ENCODE data around the gene PRKN. TPM values are rescaled to one million over a fixed set of nuclear protein-coding genes. Genes with fewer than 3 reads are reported as not detected.

The PRKN gene
- total and polyA plus RNA-seq, 2 experiments from 2014 or later = 1.2 to 2.3 TPM

GRCh38 chr6:162211022-162211421 is 516.5 kb downstream of the PRKN start:
- H3K4me1 ChIP-seq (ENCODE audit: insufficient read depth) = no peaks in the 10 kb centered on the region
- no peaks in the 10 kb centered on the region for H3K79me2 ChIP-seq (ENCODE audit: insufficient read depth)
- 48 to 57% methylated on average over 3 of the region's 3 CpGs for WGBS, 2 experiments (ENCODE audit: low coverage in 1 of 2, low lambda C conversion rate in 2 of 2, missing lambda C conversion rate in 2 of 2)
- DNase-seq = no peak
- no peaks in the 10 kb centered on the region for H3K9me3 ChIP-seq (ENCODE audit: low read depth)
- no peak for TF ChIP-seq EZH2phosphoT487 (IDR thresholded peaks at IDR 0.05; ENCODE audit: insufficient read depth, low read depth)
- TF ChIP-seq EZH2 (IDR thresholded peaks at IDR 0.05; ENCODE audit: insufficient read depth, poor library complexity, severe bottlenecking) = no peak
- in situ Hi-C loops (cut with MboI) = no loop called here
- no peak overlapping the region for H2AFZ ChIP-seq
- no peaks in the 10 kb centered on the region for H3F3A ChIP-seq (ENCODE audit: insufficient read depth)
- H3K27ac ChIP-seq = no peak overlapping the region
- no peaks in the 10 kb centered on the region for H3K27me3 ChIP-seq (replicated peaks; ENCODE audit: insufficient read depth)
- H3K9ac ChIP-seq = no peak overlapping the region
- no peak overlapping the region for H3K4me3 ChIP-seq
- no peaks in the 10 kb centered on the region for H4K20me1 ChIP-seq (ENCODE audit: insufficient read depth)
- no peak overlapping the region for H3K4me2 ChIP-seq (ENCODE audit: unreplicated experiment)
- H3K36me3 ChIP-seq (ENCODE audit: low read depth) = no peaks in the 10 kb centered on the region
- H3K9me2 ChIP-seq (ENCODE audit: insufficient read depth) = no peaks in the 10 kb centered on the region

DNA sequence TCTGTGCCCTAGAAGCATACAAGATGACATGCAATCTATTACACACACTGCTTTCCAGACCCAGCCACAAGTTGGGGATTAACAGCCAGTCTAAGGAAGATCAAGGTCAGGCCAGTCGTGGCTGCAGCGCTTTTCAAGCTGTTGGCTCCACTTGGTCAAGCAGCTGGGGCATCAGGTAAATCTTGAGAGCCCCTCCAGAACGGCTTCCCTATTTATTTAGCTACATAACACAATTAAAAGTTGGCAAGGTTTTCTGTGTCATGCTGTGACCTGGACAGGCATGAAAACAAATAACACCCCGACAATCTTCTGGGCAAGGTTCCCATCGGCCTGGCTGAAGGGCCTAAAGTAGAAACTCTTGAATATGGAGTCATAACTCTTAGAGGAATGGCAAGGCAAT is 524.3 kb downstream of the PRKN start:
- no peaks in the 10 kb centered on the region for H3K36me3 ChIP-seq (ENCODE audit: low read depth)
- 71 to 76% methylated on average over 5 of the region's 5 CpGs for WGBS, 2 experiments (ENCODE audit: low coverage in 1 of 2, low lambda C conversion rate in 2 of 2, missing lambda C conversion rate in 2 of 2)
- H3K4me2 ChIP-seq (ENCODE audit: unreplicated experiment) = no peak overlapping the region
- no peak overlapping the region for H3K9ac ChIP-seq
- H3K27me3 ChIP-seq (replicated peaks; ENCODE audit: insufficient read depth) = no peaks in the 10 kb centered on the region
- no peaks in the 10 kb centered on the region for H3K79me2 ChIP-seq (ENCODE audit: insufficient read depth)
- no peaks in the 10 kb centered on the region for H3F3A ChIP-seq (ENCODE audit: insufficient read depth)
- H3K27ac ChIP-seq = no peak overlapping the region
- no peak overlapping the region for H2AFZ ChIP-seq
- no peak for DNase-seq
- H3K9me2 ChIP-seq (ENCODE audit: insufficient read depth) = no peaks in the 10 kb centered on the region
- TF ChIP-seq EZH2phosphoT487 (IDR thresholded peaks at IDR 0.05; ENCODE audit: insufficient read depth, low read depth) = no peak
- no peak for TF ChIP-seq EZH2 (IDR thresholded peaks at IDR 0.05; ENCODE audit: insufficient read depth, poor library complexity, severe bottlenecking)
- no peaks in the 10 kb centered on the region for H4K20me1 ChIP-seq (ENCODE audit: insufficient read depth)
- no peaks in the 10 kb centered on the region for H3K4me1 ChIP-seq (ENCODE audit: insufficient read depth)
- no peaks in the 10 kb centered on the region for H3K9me3 ChIP-seq (ENCODE audit: low read depth)
- no peak overlapping the region for H3K4me3 ChIP-seq
- in situ Hi-C loops (cut with MboI) = no loop called here

DNA sequence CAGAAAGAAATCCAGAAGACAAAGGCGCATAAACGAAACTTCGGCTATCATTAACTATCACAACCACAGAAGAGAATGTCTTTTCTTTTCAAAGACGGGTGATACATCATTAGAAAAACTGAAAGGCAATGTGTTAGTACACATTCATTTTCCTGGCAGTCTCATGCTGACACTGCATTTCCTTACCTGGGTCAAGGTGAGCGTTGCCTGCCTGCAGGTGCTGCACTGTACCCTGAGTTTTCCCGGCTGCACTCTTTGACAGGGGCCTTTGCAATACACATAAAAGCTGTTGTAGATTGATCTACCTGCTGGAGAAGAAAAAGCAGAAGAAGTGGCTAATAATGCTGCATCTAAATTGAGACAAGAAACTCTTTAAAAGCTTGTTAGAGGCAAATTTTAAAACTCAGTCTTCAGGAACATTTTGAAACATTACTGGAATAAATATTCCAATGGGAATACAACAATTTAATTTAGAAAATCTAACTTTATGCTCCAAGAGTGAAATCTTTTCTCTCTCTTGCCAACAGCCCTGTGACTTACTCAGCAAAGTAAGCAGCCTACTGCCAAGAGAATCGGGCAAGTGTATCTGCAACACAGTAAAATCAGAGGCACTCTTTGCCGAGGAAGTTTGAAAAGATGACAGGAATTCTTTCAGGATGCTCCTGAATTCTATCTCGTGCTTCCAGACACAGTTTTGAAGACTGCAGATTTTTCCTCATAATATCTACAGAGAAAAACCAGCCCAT is 526.4 kb downstream of the PRKN start:
- Histone ChIP-seq H3K4me3 (no peak overlapping the region), H3K4me1 (ENCODE audit: insufficient read depth) (no peaks in the 10 kb centered on the region), H3K9me2 (ENCODE audit: insufficient read depth) (no peaks in the 10 kb centered on the region), H3F3A (ENCODE audit: insufficient read depth) (no peaks in the 10 kb centered on the region), H4K20me1 (ENCODE audit: insufficient read depth) (no peaks in the 10 kb centered on the region), H3K9me3 (ENCODE audit: low read depth) (no peaks in the 10 kb centered on the region), H3K27ac (no peak overlapping the region), H3K79me2 (ENCODE audit: insufficient read depth) (no peaks in the 10 kb centered on the region), H2AFZ (no peak overlapping the region), H3K27me3 (replicated peaks; ENCODE audit: insufficient read depth) (no peaks in the 10 kb centered on the region), H3K4me2 (ENCODE audit: unreplicated experiment) (no peak overlapping the region), H3K36me3 (ENCODE audit: low read depth) (no peaks in the 10 kb centered on the region), H3K9ac (no peak overlapping the region)
- in situ Hi-C loops (cut with MboI) = no loop called here
- peak; percentile 3 for DNase-seq
- TF ChIP-seq EZH2phosphoT487 (IDR thresholded peaks at IDR 0.05; ENCODE audit: insufficient read depth, low read depth) (no peak), EZH2 (IDR thresholded peaks at IDR 0.05; ENCODE audit: insufficient read depth, poor library complexity, severe bottlenecking) (no peak)
- 50 to 51% methylated on average over 9 of the region's 9 CpGs for WGBS, 2 experiments (ENCODE audit: low coverage in 1 of 2, low lambda C conversion rate in 2 of 2, missing lambda C conversion rate in 2 of 2)

DNA sequence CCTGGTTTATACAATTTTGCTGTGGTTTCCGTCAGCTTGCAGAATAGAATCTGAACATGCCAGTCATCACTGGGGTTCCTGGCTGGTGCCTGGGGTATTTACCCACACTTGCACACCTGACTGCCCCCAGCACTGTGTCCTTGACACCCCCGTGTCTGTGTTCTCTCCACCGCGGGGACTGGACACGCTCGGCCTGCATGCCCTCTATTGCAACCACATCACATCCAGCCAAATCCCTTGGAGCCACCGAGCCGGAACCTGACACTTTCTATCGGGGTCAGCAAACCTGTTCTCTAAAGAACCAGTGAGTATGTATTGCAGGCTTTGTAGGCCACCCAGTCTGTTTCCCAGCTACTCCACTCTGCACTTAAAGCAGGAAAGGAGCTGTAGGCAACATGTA is 527.5 kb downstream of the PRKN start:
- no peak overlapping the region for H3K9ac ChIP-seq
- H3K4me3 ChIP-seq = no peak overlapping the region
- no peaks in the 10 kb centered on the region for H4K20me1 ChIP-seq (ENCODE audit: insufficient read depth)
- WGBS, 2 experiments (ENCODE audit: low coverage in 1 of 2, low lambda C conversion rate in 2 of 2, missing lambda C conversion rate in 2 of 2) = 86% methylated on average over 8 to 9 of the region's 9 CpGs
- H2AFZ ChIP-seq = no peak overlapping the region
- H3K4me2 ChIP-seq (ENCODE audit: unreplicated experiment) = no peak overlapping the region
- H3K9me2 ChIP-seq (ENCODE audit: insufficient read depth) = no peaks in the 10 kb centered on the region
- no peaks in the 10 kb centered on the region for H3K27me3 ChIP-seq (replicated peaks; ENCODE audit: insufficient read depth)
- no peak for DNase-seq
- H3F3A ChIP-seq (ENCODE audit: insufficient read depth) = no peaks in the 10 kb centered on the region
- H3K79me2 ChIP-seq (ENCODE audit: insufficient read depth) = no peaks in the 10 kb centered on the region
- TF ChIP-seq EZH2phosphoT487 (IDR thresholded peaks at IDR 0.05; ENCODE audit: insufficient read depth, low read depth) (no peak), EZH2 (IDR thresholded peaks at IDR 0.05; ENCODE audit: insufficient read depth, poor library complexity, severe bottlenecking) (no peak)
- H3K9me3 ChIP-seq (ENCODE audit: low read depth) = no peaks in the 10 kb centered on the region
- no peaks in the 10 kb centered on the region for H3K36me3 ChIP-seq (ENCODE audit: low read depth)
- H3K4me1 ChIP-seq (ENCODE audit: insufficient read depth) = no peaks in the 10 kb centered on the region
- H3K27ac ChIP-seq = no peak overlapping the region
- in situ Hi-C loops (cut with MboI) = no loop called here
